KMS-11 (cell line): ENCODE measurements around the gene CPNE2.

Experiments
- H2AFZ ChIP-seq: fragments of 200-600 bp; sonication (generic); 2 replicates; pipeline ENCODE4 v1.6.1; 2016; ENCODE audit warnings: antibody characterized with exemption, mixed run types, low read depth
- H3K27ac ChIP-seq: fragments of 200-600 bp; sonication (generic); 2 replicates; pipeline ENCODE4 v1.6.1; 2016; ENCODE audit warnings: mild to moderate bottlenecking, mixed run types
- H3K27me3 ChIP-seq: fragments of 200-600 bp; sonication (generic); 2 replicates; pipeline ENCODE4 v1.6.1; 2017; ENCODE audit warnings: mild to moderate bottlenecking, low read depth, mixed run types, moderate library complexity; ENCODE audit not compliant: insufficient read depth
- H3K36me3 ChIP-seq: fragments of 200-600 bp; sonication (generic); 2 replicates; pipeline ENCODE4 v1.6.1; 2017; ENCODE audit warnings: mild to moderate bottlenecking, mixed run types; ENCODE audit not compliant: insufficient read depth
- H3K4me1 ChIP-seq: fragments of 200-600 bp; sonication (generic); 2 replicates; pipeline ENCODE4 v1.6.1; 2016; ENCODE audit warnings: mild to moderate bottlenecking, low read depth, mixed run types; ENCODE audit not compliant: poor library complexity, severe bottlenecking
- H3K4me2 ChIP-seq: fragments of 200-600 bp; sonication (generic); 2 replicates; pipeline ENCODE4 v1.7.0; 2016; ENCODE audit warnings: mild to moderate bottlenecking, mixed run types
- H3K4me3 ChIP-seq: fragments of 200-600 bp; sonication (generic); IDR thresholded peaks from 2 replicates; pipeline ENCODE4 v1.6.1; 2017; ENCODE audit warnings: low read depth, low read length, mixed read lengths; ENCODE audit not compliant: insufficient read depth
- H3K79me2 ChIP-seq: fragments of 200-600 bp; sonication (generic); 2 replicates; pipeline ENCODE4 v1.6.1; 2016; ENCODE audit warnings: low read depth, mixed run types; ENCODE audit not compliant: insufficient read depth
- H3K9ac ChIP-seq: fragments of 200-600 bp; sonication (generic); 2 replicates; pipeline ENCODE4 v1.6.1; 2016; ENCODE audit warnings: mild to moderate bottlenecking, mixed run types
- H4K20me1 ChIP-seq: fragments of 200-600 bp; sonication (generic); 2 replicates; pipeline ENCODE4 v1.6.1; 2016; ENCODE audit warnings: mild to moderate bottlenecking, mixed run types; ENCODE audit not compliant: insufficient read depth
- CTCF ChIP-seq: fragments of 200-600 bp; sonication (generic); conservative IDR thresholded peaks from 2 replicates; pipeline ENCODE4 v1.6.1; 2017; ENCODE audit warnings: low read depth, mild to moderate bottlenecking, antibody characterized with exemption, low read length, moderate library complexity, mixed read lengths

The CPNE2 gene

GRCh38 chr16:57157533-57157932 lies 65.2 kb downstream of the CPNE2 start:
- Histone ChIP-seq H3K79me2 (no peaks in the 10 kb centered on the region), H3K27me3 (no peaks in the 10 kb centered on the region), H3K27ac (no peak overlapping the region), H4K20me1 (no peaks in the 10 kb centered on the region), H3K4me1 (peaks cover 10% of the 10 kb centered on the region), H3K4me3 (no peak overlapping the region), H3K9ac (no peak overlapping the region), H2AFZ (no peak overlapping the region), H3K36me3 (no peaks in the 10 kb centered on the region; the same call in 1 of the 2 replicates), H3K4me2 (no peak overlapping the region)
- no peak for TF ChIP-seq CTCF

DNA sequence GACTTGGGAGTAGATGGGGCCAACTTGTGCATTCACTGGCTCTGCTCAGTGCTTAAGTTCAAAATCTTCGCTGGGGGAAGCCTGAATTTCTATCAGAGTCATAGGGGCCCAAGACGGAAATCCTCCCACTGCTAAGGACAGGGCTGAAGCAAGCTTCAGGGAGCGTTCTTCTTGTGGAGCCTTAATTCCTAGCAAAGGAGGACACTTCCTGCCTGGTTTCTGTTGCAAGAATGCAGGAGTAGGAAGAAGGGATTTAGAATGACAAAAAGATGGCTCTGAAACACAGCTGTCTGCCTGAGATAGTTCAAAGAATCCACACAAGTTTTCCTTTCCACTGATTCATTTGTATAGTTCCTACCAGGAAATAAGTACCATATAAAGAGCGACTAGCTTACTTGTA lies 67.1 kb downstream of the CPNE2 start:
- Histone ChIP-seq H3K9ac (no peak overlapping the region), H4K20me1 (no peaks in the 10 kb centered on the region), H3K36me3 (no peaks in the 10 kb centered on the region; the same call in 1 of the 2 replicates), H3K27me3 (no peaks in the 10 kb centered on the region), H3K4me2 (no peak overlapping the region), H3K79me2 (no peaks in the 10 kb centered on the region), H3K4me1 (peaks cover 5% of the 10 kb centered on the region), H3K27ac (no peak overlapping the region), H2AFZ (no peak overlapping the region), H3K4me3 (no peak overlapping the region)
- no peak for TF ChIP-seq CTCF

GRCh38 chr16:57163842-57164241 lies 71.5 kb downstream of the CPNE2 start:
- Histone ChIP-seq H3K27me3 (no peaks in the 10 kb centered on the region), H3K9ac (no peak overlapping the region), H2AFZ (no peak overlapping the region), H3K4me3 (no peak overlapping the region), H3K27ac (no peak overlapping the region), H4K20me1 (no peaks in the 10 kb centered on the region), H3K4me2 (no peak overlapping the region), H3K4me1 (peaks cover 42% of the 10 kb centered on the region), H3K79me2 (no peaks in the 10 kb centered on the region), H3K36me3 (no peaks in the 10 kb centered on the region; the same call in 1 of the 2 replicates)
- no peak for TF ChIP-seq CTCF

- H3K36me3 ChIP-seq: no peaks in the 10 kb centered on the region; the same call in 1 of the 2 replicates
- no peak overlapping the region for H2AFZ ChIP-seq
- H3K27ac ChIP-seq: no peak overlapping the region; the same call in 1 of the 2 replicates
- H3K9ac ChIP-seq: no peak overlapping the region
- no peak for TF ChIP-seq CTCF
- H3K27me3 ChIP-seq: no peaks in the 10 kb centered on the region
- H3K4me1 ChIP-seq: peaks cover 42% of the 10 kb centered on the region
- H4K20me1 ChIP-seq: no peaks in the 10 kb centered on the region
- H3K79me2 ChIP-seq: no peaks in the 10 kb centered on the region
- H3K4me3 ChIP-seq: no peak overlapping the region
- peak overlapping the region; percentile 34; the same call in 1 of the 2 replicates for H3K4me2 ChIP-seq
Observed at GRCh38 chr16:57165483-57165882, 73.1 kb downstream of the CPNE2 start.
